IPS-18c (cell line): Measurements from ENCODE around the gene PRPF40A.
"Not testable (repeated sequence)": the region's sequence is repeated elsewhere in the genome, so short reads cannot be mapped to it uniquely, and the experiment has no call there.

Experiments
- H3K4me3 ChIP-seq: 2 replicates; pipeline ENCODE4 v1.7.0; 2013; ENCODE audit warnings: low read depth, mild to moderate bottlenecking, low read length, moderate library complexity; ENCODE audit not compliant: insufficient read depth
- H3K9me3 ChIP-seq: one replicate; pipeline ENCODE4 v1.6.1; 2013; ENCODE audit warnings: mild to moderate bottlenecking, low read length, moderate library complexity; ENCODE audit not compliant: control insufficient read depth, insufficient read depth

The PRPF40A gene

DNA sequence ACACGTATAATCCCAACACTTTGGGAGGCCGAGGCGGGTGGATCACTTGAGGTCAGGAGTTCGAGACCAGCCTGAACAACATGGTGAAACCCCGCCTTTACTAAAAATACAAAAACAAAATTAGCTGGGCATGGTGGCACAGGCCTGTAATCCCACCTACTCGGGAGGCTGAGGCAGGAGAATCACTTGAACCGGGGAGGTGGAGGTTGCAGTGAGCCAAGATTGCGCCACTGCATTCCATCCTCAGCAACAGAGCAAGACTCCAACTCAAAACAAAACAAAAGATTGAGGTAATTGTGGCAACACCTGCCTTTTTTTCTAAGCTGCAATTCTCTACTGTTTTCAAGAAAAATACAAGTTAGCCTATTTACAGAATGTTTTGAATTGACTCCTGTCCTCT, 5.4 kb upstream of the PRPF40A start:
- not testable (repeated sequence) for H3K9me3 ChIP-seq, H3K4me3 ChIP-seq

DNA sequence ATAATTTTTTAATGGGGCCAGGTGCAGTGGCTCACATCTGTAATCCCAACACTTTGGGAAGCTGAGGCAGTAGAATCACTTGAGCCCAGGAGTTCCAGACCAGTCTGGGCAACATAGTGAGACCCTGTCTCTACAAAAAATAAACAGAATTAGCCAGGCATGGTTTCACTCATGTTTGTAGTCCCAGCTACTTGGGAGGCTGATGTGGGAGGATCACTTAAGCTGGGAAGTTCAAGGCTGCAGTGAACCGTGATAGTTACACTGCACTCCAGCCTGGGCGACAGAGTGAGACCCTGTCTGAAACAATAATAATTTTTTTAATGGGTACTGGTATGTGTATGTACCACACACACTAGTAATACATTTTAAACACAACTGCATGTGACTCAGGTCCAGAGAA, 3.5 kb upstream of the PRPF40A start:
- Histone ChIP-seq H3K9me3 (no peaks in the 10 kb centered on the region), H3K4me3 (no peak overlapping the region)

DNA sequence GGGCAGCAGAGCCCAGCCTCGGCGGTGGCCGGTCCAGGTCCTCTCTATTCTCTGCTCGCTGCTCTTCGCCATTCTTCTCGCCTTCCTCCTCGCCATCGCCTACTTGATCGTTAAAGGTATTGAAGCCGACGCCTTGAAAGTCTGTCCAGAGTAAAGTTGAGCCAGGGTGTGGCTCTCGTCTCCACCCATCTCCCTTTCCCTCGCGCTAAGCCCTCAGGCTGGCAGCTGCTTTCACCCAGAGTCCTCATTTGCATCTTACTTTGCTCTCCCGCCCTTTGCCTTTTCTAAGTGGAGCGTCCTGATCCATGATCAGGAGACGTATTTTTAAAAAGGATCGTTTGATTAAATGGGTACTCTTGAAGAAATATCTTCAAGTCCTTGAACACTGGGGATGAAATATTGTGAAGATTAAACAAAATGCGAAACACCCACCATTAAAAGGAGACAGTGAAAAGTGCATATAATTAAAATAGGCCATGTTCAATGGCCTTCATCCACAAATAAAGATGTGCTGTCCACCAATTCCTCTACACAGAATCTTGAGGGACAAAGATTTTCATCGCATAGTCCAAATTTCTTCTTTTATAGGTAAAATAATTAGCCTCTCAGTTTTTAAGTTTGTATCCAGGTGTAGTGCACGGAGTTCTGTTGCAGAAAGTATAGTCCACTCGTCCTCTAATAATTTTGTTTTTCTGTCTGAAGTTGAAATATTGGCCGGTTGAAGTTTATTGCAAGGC, 1.8 kb upstream of the PRPF40A start:
- H3K4me3 ChIP-seq = peak overlapping the region; percentile 95
- H3K9me3 ChIP-seq = no peaks in the 10 kb centered on the region

DNA sequence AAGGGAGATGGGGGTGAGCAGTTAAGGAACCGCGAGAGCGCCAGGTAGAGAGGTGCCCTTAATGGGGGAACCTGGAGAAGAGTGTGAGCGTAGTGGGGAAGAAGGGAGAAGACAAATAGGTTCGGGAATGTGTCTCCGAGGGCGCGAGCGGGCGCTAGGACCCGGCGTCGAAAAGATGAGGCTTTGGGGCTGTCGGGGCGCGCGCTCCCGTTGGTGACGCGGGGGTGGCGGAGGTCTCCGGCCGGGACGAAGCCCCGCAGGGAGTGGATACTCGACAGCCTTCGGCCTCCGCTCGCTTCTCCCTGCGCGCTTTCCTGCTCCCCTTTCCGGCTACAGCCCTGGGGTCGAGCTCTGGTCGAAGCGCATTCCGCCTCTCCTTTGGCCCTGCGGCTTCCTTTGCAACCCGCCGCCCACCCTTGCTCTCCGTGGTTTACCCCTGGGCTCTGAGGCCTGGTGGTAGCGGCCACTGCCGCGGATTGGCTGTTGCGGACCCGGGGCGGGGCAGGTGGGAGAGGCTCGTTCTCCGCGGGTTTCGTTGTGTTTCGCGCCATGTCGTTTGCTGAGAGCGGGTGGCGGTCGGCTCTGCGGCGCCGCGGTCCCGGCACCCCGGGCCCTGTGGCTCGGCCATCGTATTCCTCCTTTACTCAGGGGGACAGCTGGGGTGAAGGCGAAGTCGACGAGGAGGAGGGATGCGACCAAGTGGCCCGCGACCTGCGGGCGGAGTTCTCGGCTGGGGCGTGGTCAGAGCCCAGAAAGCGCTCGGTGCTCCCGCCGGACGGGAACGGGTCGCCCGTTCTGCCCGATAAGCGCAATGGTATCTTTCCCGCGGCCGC, 1.0 kb upstream of the PRPF40A start, which contains the start of gene ARL6IP6:
Gene ARL6IP6, plus strand, starts transcription at position 545 of the 833 bp plus-strand sequence. Its CDS starts 5 bp downstream, at position 550.
- Histone ChIP-seq H3K4me3 (peak within 1 kb of the TSS; percentile 95), H3K9me3 (no peaks in the 10 kb centered on the region)

DNA sequence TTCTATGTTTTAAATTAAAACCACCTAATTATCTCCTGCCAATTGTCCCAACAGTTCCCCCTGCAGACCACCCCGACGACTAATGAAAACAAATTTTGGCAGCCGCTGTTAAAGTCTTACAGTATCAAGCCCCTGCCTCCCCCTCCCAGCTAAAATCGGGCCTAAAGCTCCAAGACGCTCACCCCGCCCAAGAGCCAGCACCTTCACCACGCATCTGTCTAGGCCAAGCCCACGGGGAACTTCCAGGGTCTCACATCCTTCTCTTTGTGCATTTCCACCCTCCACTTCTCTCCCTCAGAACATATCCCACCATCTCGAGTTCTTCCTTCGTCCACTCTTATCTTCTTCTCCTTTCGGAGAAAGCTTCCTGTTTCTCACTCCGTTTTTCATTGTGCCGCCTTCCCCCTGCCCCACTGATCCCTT, 445 bp downstream of the PRPF40A start:
- Histone ChIP-seq H3K4me3 (peak overlapping the region; percentile 95), H3K9me3 (no peaks in the 10 kb centered on the region)

DNA sequence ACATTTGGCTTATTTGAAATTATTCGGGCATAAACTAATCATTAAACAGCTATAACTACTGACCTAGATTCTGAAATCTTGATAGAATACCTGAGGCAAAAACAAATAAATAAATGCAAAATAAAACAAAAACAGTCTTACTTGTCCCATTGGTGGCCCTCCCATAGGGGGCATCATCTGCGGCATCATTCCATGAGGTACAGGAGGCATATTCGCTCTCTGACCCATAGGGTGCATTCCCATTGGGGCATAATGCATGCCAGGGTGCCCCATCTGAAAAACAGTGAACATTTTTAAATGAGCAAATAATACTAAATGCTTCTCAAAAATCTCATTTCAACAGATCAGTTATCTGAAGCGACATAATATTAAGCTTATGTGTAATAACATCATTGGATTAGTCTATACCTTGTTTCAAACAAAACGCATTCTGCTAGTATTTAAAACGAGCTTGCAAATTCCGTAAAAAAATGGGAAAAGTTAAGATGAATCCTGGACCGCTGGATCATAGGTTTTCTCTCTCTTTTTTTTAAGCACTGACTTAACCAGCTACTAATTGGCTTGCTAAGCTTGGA, 1.3 kb downstream of the PRPF40A start:
- H3K4me3 ChIP-seq = peak overlapping the region; percentile 95
- H3K9me3 ChIP-seq = no peaks in the 10 kb centered on the region

DNA sequence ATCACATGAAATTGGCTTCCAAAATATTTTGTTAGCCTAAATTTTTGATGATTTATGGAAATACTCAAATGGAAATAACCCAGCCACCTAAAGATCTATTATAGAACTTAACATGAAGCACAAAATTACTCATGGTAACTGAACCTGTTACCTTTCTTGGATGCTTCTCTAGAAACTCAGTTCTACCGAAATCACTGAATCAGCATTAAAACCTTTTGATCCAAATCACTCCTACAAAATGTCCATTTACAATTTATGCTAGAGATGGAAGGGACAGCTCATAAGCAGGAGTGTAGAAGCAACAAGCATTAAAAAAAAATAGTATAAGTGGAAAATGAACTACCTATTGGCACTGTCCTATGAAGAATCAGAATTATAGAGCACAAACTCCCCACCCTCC, 2.1 kb downstream of the PRPF40A start:
- Histone ChIP-seq H3K4me3 (no peak overlapping the region), H3K9me3 (no peaks in the 10 kb centered on the region)

DNA sequence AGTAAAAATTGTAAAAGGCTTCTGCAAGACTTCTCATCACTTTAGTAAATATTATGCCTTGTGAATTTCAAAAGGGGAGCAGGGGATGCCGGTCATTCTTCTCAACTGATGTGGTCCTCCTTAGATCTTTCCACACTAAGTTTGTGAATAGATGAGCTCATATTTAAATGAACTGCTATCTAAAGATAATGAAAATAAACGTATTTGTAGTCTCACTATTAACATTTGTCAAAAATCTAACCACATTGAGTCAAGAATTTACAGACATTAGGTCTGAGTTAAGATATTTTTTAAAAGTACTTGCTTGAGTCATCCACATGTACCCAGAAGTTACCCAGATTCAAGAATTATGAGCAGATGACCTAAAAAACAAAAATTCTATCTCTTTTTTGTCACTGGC, 6.5 kb downstream of the PRPF40A start:
- Histone ChIP-seq H3K9me3 (no peaks in the 10 kb centered on the region), H3K4me3 (no peak overlapping the region)

DNA sequence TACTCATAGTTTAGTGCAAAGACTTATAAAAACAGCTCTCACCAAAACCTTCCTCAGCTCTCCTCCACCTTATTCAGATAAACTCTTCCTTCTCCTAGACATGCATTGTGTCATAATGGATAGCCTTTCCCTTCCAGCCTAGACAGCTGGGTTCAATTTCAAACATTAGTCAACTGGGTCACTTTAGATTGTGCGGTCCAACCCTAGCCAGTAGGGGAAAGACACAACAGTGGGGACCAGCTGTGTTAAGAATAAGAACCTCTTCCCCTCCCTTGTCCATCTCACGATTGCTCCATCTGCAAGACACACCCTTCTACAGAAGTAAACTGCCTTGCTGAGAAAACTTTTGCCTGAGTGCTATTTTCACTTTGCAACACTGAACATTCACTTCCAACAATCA, 8.5 kb downstream of the PRPF40A start:
- Histone ChIP-seq H3K9me3 (no peaks in the 10 kb centered on the region), H3K4me3 (no peak overlapping the region)

DNA sequence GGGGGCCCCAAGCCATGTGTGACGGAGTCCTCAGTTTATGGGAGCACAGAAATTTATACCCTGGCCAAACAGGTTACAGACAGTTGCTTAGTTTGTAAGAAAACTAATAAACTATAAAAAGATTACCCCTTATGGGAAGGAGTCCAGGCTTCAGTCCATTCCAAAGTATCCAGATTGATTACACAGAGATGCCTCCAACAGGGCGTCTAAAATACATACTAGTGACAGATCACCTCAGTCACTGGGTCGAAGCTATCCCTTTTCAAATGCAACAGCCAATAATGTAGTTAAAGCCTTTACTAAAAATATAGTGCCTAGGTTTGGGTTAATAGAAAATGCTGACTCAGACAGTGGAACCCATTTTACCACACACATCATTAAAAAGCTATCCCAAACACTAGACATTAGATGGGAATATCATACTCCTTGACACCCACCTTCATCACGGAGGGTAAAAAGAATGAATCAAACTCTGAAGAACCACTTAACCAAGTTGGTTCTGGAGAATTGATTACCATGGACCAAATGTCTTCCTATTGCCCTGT, 10.7 kb downstream of the PRPF40A start:
- no peak overlapping the region for H3K4me3 ChIP-seq
- peaks cover under 1% of the 10 kb centered on the region for H3K9me3 ChIP-seq

DNA sequence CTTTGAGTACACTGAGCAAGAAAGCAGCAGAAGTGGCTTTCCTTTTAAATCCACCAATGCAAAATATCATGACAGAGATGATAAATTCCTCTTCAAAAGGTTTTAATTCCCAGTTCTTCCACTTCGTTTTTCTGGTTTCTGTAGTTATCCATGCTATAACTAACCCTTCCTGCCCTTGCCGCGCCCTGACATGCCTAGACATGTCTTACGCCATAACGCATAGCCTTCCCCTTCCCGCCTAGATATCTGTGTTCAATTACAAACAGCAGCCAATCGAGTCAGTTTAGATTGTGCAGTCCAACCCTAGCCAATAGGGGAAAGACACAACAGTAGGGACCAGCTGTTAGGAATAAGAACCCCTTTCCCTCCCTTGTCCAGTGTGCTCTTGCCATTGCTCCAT, 16.1 kb downstream of the PRPF40A start:
- H3K9me3 ChIP-seq = peaks cover 2% of the 10 kb centered on the region
- no peak overlapping the region for H3K4me3 ChIP-seq

DNA sequence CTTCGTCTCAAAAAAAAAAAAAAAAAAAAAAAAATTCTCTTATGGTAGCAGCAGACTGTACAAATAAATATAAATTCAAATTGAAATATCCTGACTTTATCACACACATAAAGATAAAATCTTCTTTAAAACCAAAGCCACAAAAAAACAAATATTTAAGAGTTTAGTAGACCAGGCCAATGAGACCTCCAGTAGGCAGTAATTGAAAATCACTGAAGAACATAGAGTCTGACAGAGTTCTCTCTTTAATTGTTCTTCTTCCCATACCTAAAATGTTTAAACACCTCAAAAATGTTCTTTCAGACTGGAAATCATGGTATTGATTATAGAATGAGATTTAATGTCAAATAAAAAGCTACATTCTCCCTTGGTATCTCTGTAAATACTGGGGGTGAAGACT, 20.8 kb downstream of the PRPF40A start:
- Histone ChIP-seq H3K4me3 (no peak overlapping the region), H3K9me3 (peaks cover under 1% of the 10 kb centered on the region)

DNA sequence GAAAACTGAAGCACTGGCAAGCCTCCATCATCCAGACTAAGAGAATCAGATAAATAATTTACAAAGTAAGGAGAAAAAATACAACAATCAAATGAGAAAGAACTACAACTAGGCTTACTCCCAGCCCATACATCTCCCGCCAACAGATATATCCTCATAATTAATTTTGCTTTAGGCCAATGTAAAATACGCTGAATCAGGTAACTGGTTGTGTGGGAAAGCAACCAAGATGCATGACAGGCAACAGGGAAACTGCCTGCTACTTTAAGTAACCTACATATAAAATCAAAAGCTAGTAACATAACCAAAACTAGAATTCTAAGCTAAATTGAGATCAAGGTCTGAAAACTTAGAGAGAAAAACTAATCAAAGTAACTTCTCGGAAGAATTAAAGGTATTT, 21.5 kb downstream of the PRPF40A start:
- H3K4me3 ChIP-seq = no peak overlapping the region
- H3K9me3 ChIP-seq = no peaks in the 10 kb centered on the region

DNA sequence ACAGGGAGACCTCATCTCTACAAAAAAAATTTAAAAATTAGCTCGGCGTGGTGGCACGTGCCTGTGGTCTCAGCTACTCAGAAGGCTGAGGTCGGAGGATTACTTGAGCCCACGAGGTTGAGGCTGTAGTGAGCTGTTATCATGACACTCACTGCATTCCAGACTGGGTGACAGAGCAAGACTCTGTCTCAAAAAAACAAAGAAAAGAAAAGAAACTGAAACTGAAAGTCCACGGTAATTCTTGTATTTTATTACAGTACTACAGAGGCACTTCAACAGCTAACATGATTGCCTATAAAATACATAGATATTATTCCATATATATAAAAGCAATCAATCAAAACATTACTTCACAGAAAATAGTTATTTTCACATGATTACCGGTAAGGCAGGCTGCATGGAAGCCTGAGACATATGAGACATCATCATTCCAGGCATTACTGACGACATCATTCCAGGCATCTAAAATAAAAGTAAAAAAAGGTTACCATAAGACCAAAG, 23.1 kb downstream of the PRPF40A start:
- no peak overlapping the region for H3K4me3 ChIP-seq
- no peaks in the 10 kb centered on the region for H3K9me3 ChIP-seq

DNA sequence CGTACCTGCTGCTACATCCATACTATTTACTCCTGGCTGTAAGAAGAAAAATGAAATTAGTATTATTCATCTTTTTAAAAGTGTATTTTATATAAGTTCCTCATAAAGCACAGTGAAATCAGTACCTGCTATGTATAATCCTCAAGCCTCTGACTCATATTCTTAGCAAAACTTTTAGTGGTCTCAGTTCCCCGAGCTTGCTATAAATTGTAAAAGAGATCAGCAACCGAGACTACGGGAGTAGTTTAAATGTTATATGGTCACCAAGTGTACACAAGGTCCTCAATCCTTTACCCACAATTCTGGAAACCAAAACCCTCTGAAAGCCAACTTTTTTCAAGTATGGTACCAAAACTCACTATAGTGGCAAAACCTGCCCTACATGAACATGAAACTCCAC, 24.2 kb downstream of the PRPF40A start:
- Histone ChIP-seq H3K9me3 (no peaks in the 10 kb centered on the region), H3K4me3 (no peak overlapping the region)

DNA sequence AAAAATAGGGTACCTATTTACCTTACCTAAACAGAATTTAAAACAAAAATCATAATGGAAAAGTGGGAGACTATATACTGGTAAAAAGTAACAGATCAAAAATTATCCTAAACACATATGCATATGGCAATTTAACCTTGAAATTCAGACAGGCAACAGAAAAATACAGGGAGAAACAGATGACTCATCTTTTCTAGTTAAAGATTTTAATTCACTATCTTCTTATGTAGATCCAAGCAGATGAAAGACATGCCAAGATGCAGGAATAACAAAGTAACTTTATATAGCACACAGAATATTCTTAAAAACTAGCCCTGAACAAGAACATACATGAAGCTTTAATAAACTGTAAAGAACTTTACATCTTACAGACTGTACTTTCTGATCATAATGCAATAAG, 30.9 kb downstream of the PRPF40A start:
- no peak overlapping the region for H3K4me3 ChIP-seq
- no peaks in the 10 kb centered on the region for H3K9me3 ChIP-seq

DNA sequence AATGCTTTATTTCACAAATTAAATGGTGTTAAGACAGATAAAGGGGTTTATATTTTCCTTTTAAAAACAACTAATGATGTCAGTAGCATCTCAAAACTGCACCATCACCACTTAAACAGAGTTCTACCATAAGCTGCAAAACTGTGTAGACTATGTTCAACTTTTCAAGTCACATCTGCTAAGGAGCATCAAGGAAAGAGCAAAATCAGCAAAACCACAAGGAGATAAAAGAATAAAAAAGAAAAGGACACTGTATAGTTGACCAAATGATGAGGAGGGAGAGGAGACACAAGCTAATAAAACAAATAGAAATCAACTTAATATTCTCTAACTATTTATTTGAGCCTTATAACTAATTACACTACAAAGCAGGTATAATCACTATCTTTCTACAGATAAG, 33.9 kb downstream of the PRPF40A start:
- H3K9me3 ChIP-seq = no peaks in the 10 kb centered on the region
- no peak overlapping the region for H3K4me3 ChIP-seq

DNA sequence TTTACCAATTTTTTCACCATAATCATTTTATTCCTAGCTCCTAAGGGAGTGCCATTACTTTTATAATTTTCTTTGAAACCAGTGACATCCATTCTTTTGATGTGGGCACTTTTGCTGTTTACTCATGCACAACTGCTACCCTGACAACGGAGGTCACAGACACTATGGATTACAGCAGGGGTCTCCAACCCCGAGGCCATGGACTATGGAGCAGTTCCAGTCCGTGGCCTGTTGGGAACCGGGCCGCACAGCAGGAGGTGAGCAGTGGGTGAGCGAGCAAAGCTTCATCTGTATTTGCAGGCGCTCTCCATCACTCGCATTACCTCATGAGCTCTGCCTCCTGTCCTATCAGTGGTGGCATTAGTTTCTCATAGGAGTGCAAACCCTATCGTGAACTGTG, 34.6 kb downstream of the PRPF40A start:
- Histone ChIP-seq H3K9me3 (no peaks in the 10 kb centered on the region), H3K4me3 (no peak overlapping the region)
